GM12878 (cell line): ENCODE results near the gene ADGRD1. TPM values are rescaled to one million over a fixed set of nuclear protein-coding genes. Genes with fewer than 3 reads are reported as not detected.
A peak's percentile ranks its signal among the peaks of the same experiment; 100 is the strongest.

ENCODE experiments used
- ATAC-seq: fragments of 200-7000 bp; cut with Tn5 transposase; 3 replicates; pipeline ENCODE4 v1.9.1; 2020; ENCODE audit warnings: mild to moderate bottlenecking, moderate library complexity
- BruUV-seq: library from RNA; stranded (reverse); fragments of 400-500 nt; replicated peaks from 2 replicates; lab custom pipeline; 2021; lab: Mats Ljungman, UMichigan
- CTCF ChIA-PET: fragments of 300-600 bp; sonication (Branson Sonifier 250); formaldehyde crosslinking; extraction: SDS; loops from one replicate; lab custom pipeline; 2021; ENCODE audit warnings: inconsistent platforms; lab: Yijun Ruan, JAX
- POLR2A ChIA-PET: fragments of 350-600 bp; formaldehyde crosslinking; extraction: SDS; loops from one replicate; lab custom pipeline; 2021; ENCODE audit warnings: inconsistent platforms; lab: Charles Lee
- RAD21 ChIA-PET: fragments of 300-600 bp; sonication (Branson Sonifier 250); formaldehyde crosslinking; loops from one replicate; lab custom pipeline; 2023; ENCODE audit warnings: antibody characterized with exemption; ENCODE audit not compliant: unreplicated experiment; lab: Charles Lee
- SMC1A ChIA-PET: fragments of 300-600 bp; sonication (Branson Sonifier 250); formaldehyde crosslinking; loops from one replicate; lab custom pipeline; 2023; ENCODE audit not compliant: unreplicated experiment, uncharacterized antibody; lab: Charles Lee
- DNase-seq: peaks from one replicate; pipeline ENCODE4 v3.0.0-alpha.2; 2011; ENCODE audit warnings: low read depth, low spot score
- FAIRE-seq: peaks from 3 replicates; lab custom pipeline; 2011; peaks lifted over from hg19 to GRCh38; lab: Jason Lieb, UNC
- H2AFZ ChIP-seq: 2 replicates; pipeline ENCODE4 v1.6.0; 2011; ENCODE audit warnings: low read depth, low read length, control low read depth; ENCODE audit not compliant: control insufficient read depth
- H3K27ac ChIP-seq: 2 replicates; pipeline ENCODE4 v1.5.1; 2011; ENCODE audit warnings: control low read depth; ENCODE audit not compliant: control insufficient read depth, insufficient read depth
- H3K27me3 ChIP-seq, 2 experiments: replicated peaks in 1 of 2; 2 replicates each; pipeline versions ENCODE4 v1.6.0 to v1.6.1; 2011; ENCODE audit warnings: low read length in 1 of 2; ENCODE audit not compliant: control insufficient read depth in 2 of 2, insufficient read depth in 2 of 2
- H3K36me3 ChIP-seq, 2 experiments: 2 replicates each; pipeline ENCODE4 v1.5.1; 2011; ENCODE audit warnings: low read length in 1 of 2; ENCODE audit not compliant: control insufficient read depth in 2 of 2, insufficient read depth in 2 of 2
- H3K4me1 ChIP-seq: 2 replicates; pipeline ENCODE4 v1.6.1; 2011; ENCODE audit warnings: mild to moderate bottlenecking, low read length, moderate library complexity, mixed read lengths; ENCODE audit not compliant: control insufficient read depth, insufficient read depth
- H3K4me2 ChIP-seq: 2 replicates; pipeline ENCODE4 v1.6.0; 2011; ENCODE audit warnings: control low read depth; ENCODE audit not compliant: control insufficient read depth, insufficient read depth
- H3K4me3 ChIP-seq: fragments of 200-600 bp; sonication (generic); 2 replicates; pipeline ENCODE4 v1.5.1; 2016
- H3K79me2 ChIP-seq: 2 replicates; pipeline ENCODE4 v1.6.0; 2011; ENCODE audit warnings: low read length; ENCODE audit not compliant: control insufficient read depth, insufficient read depth
- H3K9ac ChIP-seq: 2 replicates; pipeline ENCODE4 v1.8.0; 2011; ENCODE audit warnings: low read length, control low read depth, mixed read lengths; ENCODE audit not compliant: control insufficient read depth, insufficient read depth
- H3K9me3 ChIP-seq: replicated peaks from 3 replicates; pipeline ENCODE4 v1.5.1; 2011; ENCODE audit warnings: mild to moderate bottlenecking, low read length; ENCODE audit not compliant: control insufficient read depth, insufficient read depth
- H4K20me1 ChIP-seq: 2 replicates; pipeline ENCODE4 v1.6.0; 2011; ENCODE audit not compliant: control insufficient read depth, insufficient read depth
- ATF2 ChIP-seq: IDR thresholded peaks from 2 replicates; pipeline ENCODE4 v1.6.1; 2012; ENCODE audit warnings: low read length, inconsistent platforms
- CBX5 ChIP-seq: sonication (generic); IDR thresholded peaks from 2 replicates; pipeline ENCODE4 v1.6.1; 2016; ENCODE audit warnings: low read depth, moderate library complexity, mild to moderate bottlenecking, inconsistent platforms
- E2F4 ChIP-seq: IDR thresholded peaks from 2 replicates; pipeline ENCODE4 v1.6.1; 2012; ENCODE audit warnings: low read depth, low read length, improper control_type of control experiment
- HDGF ChIP-seq: fragments of 450-650 bp; IDR thresholded peaks from 2 replicates; pipeline ENCODE4 v1.6.1; 2016; ENCODE audit warnings: antibody characterized with exemption
- WGBS: methylation state at CpG from one replicate; pipeline ENCODE4 v1.1.6; 2016; ENCODE audit warnings: low lambda C conversion rate; ENCODE audit not compliant: insufficient replicate concordance, insufficient coverage; ENCODE audit errors: missing lambda C conversion rate; 5-methylcytosine and 5-hydroxymethylcytosine counted together
- in situ Hi-C: fragments of 300-500 bp; cut with MboI; formaldehyde crosslinking; loops from 9 replicates; pipeline ENCODE4 v1.14.3; 2018; ENCODE audit warnings: mixed read lengths
- intact Hi-C: fragments of 100-400 bp; cut with micrococcal nuclease; formaldehyde crosslinking; loops from one replicate; pipeline ENCODE4 v1.14.2; 2022; ENCODE audit not compliant: unreplicated experiment
- polyA plus RNA-seq, 11 experiments: library from polyadenylated mRNA; depleted of rRNA in 4 of 11; unstranded in 6 of 11; stranded (reverse) in 5 of 11; fragments of >200 nt; fragmentation: Nextera tagmentation in 4 of 11; fragmentation: Illumina TruSeq in 1 of 11; extraction: Ambion mirVana in 4 of 11; extraction: Trizol in 1 of 11; gene quantifications; 1 replicate in 1 of 11; 2 replicates in 10 of 11; pipeline versions ENCODE4 v1.2.1 to v1.2.3, GENCODE V29; 2011 to 2016; ENCODE audit warnings: inconsistent platforms in 2 of 11, missing spikeins in 2 of 11, low read depth in 1 of 11
- total RNA-seq, 4 experiments: library from RNA; depleted of rRNA in 3 of 4; stranded (reverse); fragments of >200 nt in 3 of 4; fragmentation: Illumina TruSeq in 1 of 4; extraction: Trizol in 1 of 4; gene quantifications; 2 replicates each; pipeline versions ENCODE4 v1.2.1 to v1.2.3, GENCODE V29; 2013 to 2021

ADGRD1 gene
- total and polyA plus RNA-seq, 10 of the 15 experiments (the other 5 are each of a cell fraction or from before 2014, with no cell fraction given): 0.15 to 12.7 (median 1.2) TPM

- in situ Hi-C loops: no loop called here
- Histone ChIP-seq H4K20me1 (no peaks in the 10 kb centered on the region), H3K4me3 (no peak overlapping the region), H3K4me2 (no peak overlapping the region), H2AFZ (no peak overlapping the region), H3K4me1 (peaks cover 35% of the 10 kb centered on the region), H3K9me3 (no peaks in the 10 kb centered on the region; the same call in 2 of the 3 replicates), H3K27me3 (no peaks in the 10 kb centered on the region), H3K79me2 (no peaks in the 10 kb centered on the region; the same call in 1 of the 2 replicates), H3K27ac (no peak overlapping the region), H3K9ac (no peak overlapping the region), H3K36me3 (no peaks in the 10 kb centered on the region)
- ATAC-seq: no peak
- intact Hi-C loops: no loop called here
- WGBS: 68% methylated on average over 19 of the region's 19 CpGs
- POLR2A ChIA-PET: no interaction called here
- SMC1A ChIA-PET: no interaction called here
- DNase-seq: no peak
- no peak for TF ChIP-seq ATF2
- CTCF ChIA-PET: no interaction called here
- no TSS peak for BruUV-seq
- RAD21 ChIA-PET: no interaction called here
- no peak for FAIRE-seq
Observed at GRCh38 chr12:131098178-131098981, 144.7 kb downstream of the ADGRD1 start.

- Histone ChIP-seq H2AFZ (no peak overlapping the region), H3K27ac (no peak overlapping the region), H3K27me3 (no peaks in the 10 kb centered on the region), H3K4me2 (no peak overlapping the region), H3K4me3 (no peak overlapping the region), H3K9ac (no peak overlapping the region)
- ChIA-PET RAD21 (no interaction called here), POLR2A (no interaction called here)
- no peak for FAIRE-seq
- no peak for TF ChIP-seq E2F4
- no peak for TF ChIP-seq CBX5
- TF ChIP-seq HDGF: peak; percentile 84; the same call in 1 of the 2 replicates
- TF ChIP-seq, all 136 proteins: peak for 1
- no peak for ATAC-seq
- ChIA-PET SMC1A (no interaction called here), CTCF (interaction anchor here (2.4 kb wide), 1 partner anchor 32 kb away, joined by 18 read pairs; no protein-coding TSS in a partner anchor)
- intact Hi-C loops (loop anchor here (5.0 kb wide), 1 partner anchor 183 kb away; no protein-coding TSS in a partner anchor), in situ Hi-C loops (loop anchor here (10.0 kb wide), 1 partner anchor 725 kb away; the partner anchor contains the start of gene MMP17)
- H3K79me2 ChIP-seq: no peaks in the 10 kb centered on the region; the same call in 1 of the 2 replicates
- WGBS: 99% methylated on average over 5 of the region's 5 CpGs
- H3K36me3 ChIP-seq: no peaks in the 10 kb centered on the region
- H4K20me1 ChIP-seq: no peaks in the 10 kb centered on the region
- peaks cover 36% of the 10 kb centered on the region for H3K4me1 ChIP-seq
- no peaks in the 10 kb centered on the region; the same call in 2 of the 3 replicates for H3K9me3 ChIP-seq
- DNase-seq: no peak
- TSS peak; percentile 54 for BruUV-seq
Observed at GRCh38 chr12:131100031-131100674, 146.4 kb downstream of the ADGRD1 start.
